AG10803 (cell line): ENCODE measurements around the gene MEOX1.

Experiments used
- DNase-seq: peaks from one replicate; pipeline ENCODE4 v3.0.0; 2010; ENCODE audit warnings: low read depth
- H3K4me3 ChIP-seq: 2 replicates; pipeline ENCODE4 v1.5.1; 2011; ENCODE audit warnings: mild to moderate bottlenecking, low read length, control low read depth
- CTCF ChIP-seq: conservative IDR thresholded peaks from 2 replicates; pipeline ENCODE4 v1.5.1; 2011; ENCODE audit warnings: mild to moderate bottlenecking, low read length, control low read depth, inconsistent platforms

The MEOX1 gene

DNA sequence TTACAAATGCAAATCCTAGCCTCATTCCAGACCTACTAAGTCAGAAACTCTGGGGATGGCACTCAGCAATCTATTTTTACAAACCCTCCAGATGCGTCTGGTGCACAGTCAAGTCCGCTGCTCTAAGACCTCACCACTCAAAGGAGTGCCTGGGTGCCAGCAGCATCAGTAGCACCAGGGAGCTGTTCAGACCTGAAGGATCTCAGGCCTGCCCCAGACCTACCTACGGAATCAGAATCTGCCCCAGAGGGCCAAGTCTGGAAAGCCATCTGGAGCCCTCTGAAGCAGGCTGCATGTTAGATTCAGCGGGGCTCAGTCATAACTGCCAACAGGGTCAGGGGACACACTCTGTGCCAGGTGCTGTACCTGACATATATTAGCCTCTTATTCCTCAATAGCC is 17.6 kb downstream of the MEOX1 start:
- DNase-seq = no peak

GRCh38 chr17:43641416-43641815 is 20.3 kb downstream of the MEOX1 start:
- TF ChIP-seq CTCF = no peak
- no peak overlapping the region for H3K4me3 ChIP-seq
- DNase-seq = no peak

More for the DNA sequence above, 17.6 kb downstream of the MEOX1 start:
- no peak for TF ChIP-seq CTCF
- no peak overlapping the region for H3K4me3 ChIP-seq

DNA sequence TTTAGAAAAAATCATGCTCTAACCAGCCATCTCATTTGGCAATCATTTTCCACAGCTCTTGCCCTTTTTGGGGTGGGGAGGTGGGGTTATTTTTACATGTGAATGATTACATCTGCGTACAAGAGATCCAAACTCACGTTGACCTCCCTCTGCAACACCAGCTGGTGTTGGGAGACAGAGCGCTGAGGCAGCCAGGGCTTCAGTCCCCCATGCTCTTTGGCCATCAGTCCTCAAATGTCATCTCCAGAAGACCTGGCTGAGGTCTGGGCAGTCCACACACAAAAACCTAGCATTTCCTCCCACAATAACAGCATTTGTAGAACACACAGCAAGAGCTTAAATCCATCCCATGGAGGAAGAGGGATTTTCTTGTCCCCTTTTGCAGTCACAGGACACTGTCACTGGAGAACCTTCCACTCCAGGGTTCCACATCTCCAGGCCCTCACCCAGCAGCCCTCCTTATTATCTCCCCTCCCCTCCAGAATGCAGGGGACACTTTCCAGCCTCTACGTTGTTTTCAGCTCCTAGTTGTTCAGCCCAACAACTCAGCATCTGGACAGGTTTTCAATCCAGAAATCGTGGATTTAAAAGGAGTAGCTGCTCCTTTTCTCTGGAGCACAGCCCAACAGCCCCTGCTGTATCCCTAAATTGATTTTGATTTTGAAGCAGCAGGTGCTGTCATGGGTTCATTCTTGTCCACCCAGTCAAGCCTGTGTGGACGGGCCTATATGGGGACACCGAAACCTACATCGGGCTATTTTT is 21.1 kb downstream of the MEOX1 start:
- no peak overlapping the region for H3K4me3 ChIP-seq

GRCh38 chr17:43637563-43638323 is 24.0 kb downstream of the MEOX1 start:
- DNase-seq = no peak
- no peak for TF ChIP-seq CTCF
- H3K4me3 ChIP-seq = no peak overlapping the region

More for the DNA sequence above, 21.1 kb downstream of the MEOX1 start:
- TF ChIP-seq CTCF = no peak
- no peak for DNase-seq

- no peak for TF ChIP-seq CTCF
- no peak for DNase-seq
- no peak overlapping the region for H3K4me3 ChIP-seq
These were observed 25.3 kb downstream of the MEOX1 start for GRCh38 chr17:43636426-43636825.

DNA sequence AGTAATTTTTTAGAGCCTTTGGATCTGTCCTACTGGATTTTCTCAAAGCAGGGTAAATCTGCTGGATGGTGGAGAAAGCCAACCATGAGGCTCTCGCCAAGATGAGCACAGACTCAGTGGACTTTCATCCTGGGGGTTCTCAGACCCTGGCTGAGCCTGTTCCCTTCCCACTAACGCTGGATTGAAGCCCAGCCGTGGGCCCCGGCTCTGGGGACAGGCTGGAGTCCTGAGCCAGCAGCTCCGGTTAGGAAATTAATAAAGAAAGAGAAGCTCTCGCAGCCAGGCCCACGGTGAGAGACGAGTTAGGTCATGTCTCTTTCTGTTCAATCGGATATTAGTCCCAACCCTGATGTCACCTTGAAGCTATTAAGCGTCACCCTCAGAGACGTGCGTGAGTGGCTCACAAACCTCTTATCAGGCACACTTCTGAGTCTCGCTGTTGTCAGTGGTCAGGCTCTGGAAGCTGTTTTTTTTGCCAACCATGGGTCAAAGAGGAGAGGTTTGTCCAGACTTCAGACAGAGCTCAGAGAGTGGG is 27.1 kb downstream of the MEOX1 start:
- H3K4me3 ChIP-seq = no peak overlapping the region
- no peak for TF ChIP-seq CTCF

DNA sequence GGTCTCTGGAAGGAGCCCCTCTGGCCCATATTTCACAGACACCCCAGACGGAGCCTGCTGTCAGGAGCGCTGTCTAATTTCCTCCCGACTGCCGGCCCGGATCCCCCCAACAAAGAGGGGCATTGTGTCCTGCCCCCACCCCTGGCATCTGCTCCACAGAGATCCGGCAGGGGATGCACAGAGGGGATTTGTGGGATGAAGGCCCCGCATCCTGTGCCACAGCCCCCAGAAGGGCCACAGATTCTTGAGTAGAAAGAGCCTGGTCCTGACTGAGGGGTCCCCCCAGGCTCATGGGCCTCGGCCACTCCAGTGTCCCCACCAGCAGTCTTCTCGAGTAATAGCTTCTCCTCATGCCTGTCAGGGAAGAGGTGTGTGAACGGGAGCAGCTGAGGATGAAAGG is 29.5 kb downstream of the MEOX1 start:
- TF ChIP-seq CTCF = no peak
- no peak for DNase-seq
- no peak overlapping the region for H3K4me3 ChIP-seq

More for the DNA sequence above, 27.1 kb downstream of the MEOX1 start:
- DNase-seq = no peak
